GM18868 (cell line): ENCODE results near the gene FAM107B.

ENCODE experiments used
- ATAC-seq: cut with Tn5 transposase; IDR thresholded peaks from one replicate; pipeline ENCODE4 v1.9.1; 2021; ENCODE audit warnings: mild to moderate bottlenecking, moderate library complexity; ENCODE audit not compliant: unreplicated experiment

FAM107B gene

GRCh38 chr10:14476641-14477407 is 297.9 kb downstream of the FAM107B start:
- ATAC-seq, result no peak

- ATAC-seq, result no peak
Measured at GRCh38 chr10:14476006-14476405, 298.7 kb downstream of the FAM107B start.

GRCh38 chr10:14474656-14475055 is 300.0 kb downstream of the FAM107B start:
- no peak for ATAC-seq

- no peak for ATAC-seq
Measured at GRCh38 chr10:14470920-14471319, 303.8 kb downstream of the FAM107B start.

GRCh38 chr10:14468726-14469125 is 306.0 kb downstream of the FAM107B start:
- no peak for ATAC-seq
